HepG2 (cell line): ENCODE results near the gene PPP1R18. TPM values are rescaled to one million over a fixed set of nuclear protein-coding genes. Genes with fewer than 3 reads are reported as not detected.

Source experiments
- AGO2 ChIP-seq: fragments of 200-400 bp; formaldehyde crosslinking; optimal IDR thresholded peaks from 2 replicates; pipeline ENCODE3; 2017; ENCODE audit warnings: mild to moderate bottlenecking, low read depth, low read length, moderate library complexity
- DNMT3B ChIP-seq: conservative IDR thresholded peaks from 2 replicates; pipeline ENCODE4 v1.6.1; 2016; ENCODE audit warnings: missing biosample characterization, control low read depth
- ELF3 ChIP-seq: IDR thresholded peaks from 2 replicates; pipeline ENCODE4 v1.6.1; 2016; ENCODE audit warnings: missing genetic modification reagents, missing compliant biosample characterization
- ETV5 ChIP-seq: IDR thresholded peaks from 2 replicates; pipeline ENCODE4 v1.6.1; 2018; ENCODE audit warnings: missing biosample characterization, missing genetic modification reagents, inconsistent platforms, borderline replicate concordance
- ETV6 ChIP-seq: sonication (generic); formaldehyde crosslinking; conservative IDR thresholded peaks from 2 replicates; pipeline ENCODE4 v1.4.0; 2020; ENCODE audit warnings: missing genetic modification reagents
- GABPA ChIP-seq, 2 experiments: IDR thresholded peaks; 2 replicates each; pipeline ENCODE4 v1.6.1; 2011 to 2016; ENCODE audit warnings: low read depth in 2 of 2, low read length in 1 of 2, missing biosample characterization in 1 of 2, missing genetic modification characterization in 1 of 2
- KDM1A ChIP-seq: IDR thresholded peaks from 2 replicates; pipeline ENCODE4 v1.6.1; 2016; ENCODE audit warnings: missing compliant biosample characterization
- MIER3 ChIP-seq: IDR thresholded peaks from 2 replicates; pipeline ENCODE4 v1.6.1; 2016; ENCODE audit warnings: missing compliant biosample characterization, borderline replicate concordance
- PTBP1 ChIP-seq: fragments of 200-400 bp; formaldehyde crosslinking; IDR thresholded peaks from 2 replicates; pipeline ENCODE4 v1.6.1; 2018; ENCODE audit warnings: low read length, low read depth; ENCODE audit not compliant: poor library complexity, severe bottlenecking
- RFX5 ChIP-seq: IDR thresholded peaks from 2 replicates; pipeline ENCODE4 v1.6.1; 2011; ENCODE audit warnings: low read depth, low read length, improper control_type of control experiment
- SIX1 ChIP-seq: sonication (generic); formaldehyde crosslinking; IDR thresholded peaks from 2 replicates; pipeline ENCODE4 v1.4.0; 2020; ENCODE audit warnings: missing genetic modification reagents, borderline replicate concordance
- TBX2 ChIP-seq: sonication (generic); formaldehyde crosslinking; IDR thresholded peaks from 2 replicates; pipeline ENCODE4 v1.5.0; 2020; ENCODE audit warnings: missing genetic modification reagents, mild to moderate bottlenecking, borderline replicate concordance
- TFDP2 ChIP-seq: sonication (generic); formaldehyde crosslinking; IDR thresholded peaks from 2 replicates; pipeline ENCODE4 v1.4.0; 2020; ENCODE audit warnings: missing genetic modification reagents
- ZBTB4 ChIP-seq: sonication (generic); formaldehyde crosslinking; IDR thresholded peaks from 2 replicates; pipeline ENCODE4 v1.4.0; 2020; ENCODE audit warnings: missing genetic modification reagents, mild to moderate bottlenecking, borderline replicate concordance
- ZBTB42 ChIP-seq: sonication (generic); formaldehyde crosslinking; IDR thresholded peaks from 2 replicates; pipeline ENCODE4 v1.5.0; 2020; ENCODE audit warnings: mild to moderate bottlenecking, missing genetic modification reagents
- ZFP62 ChIP-seq: sonication (generic); formaldehyde crosslinking; IDR thresholded peaks from 2 replicates; pipeline ENCODE4 v1.4.0; 2020; ENCODE audit warnings: missing genetic modification reagents
- ZMAT3 ChIP-seq: sonication (generic); formaldehyde crosslinking; conservative IDR thresholded peaks from 2 replicates; pipeline ENCODE4 v1.7.0; 2021; ENCODE audit warnings: missing genetic modification reagents
- ZNF207 ChIP-seq: fragments of 450-650 bp; IDR thresholded peaks from 2 replicates; pipeline ENCODE4 v1.6.1; 2016; ENCODE audit warnings: antibody characterized with exemption, borderline replicate concordance
- ZNF292 ChIP-seq: sonication (generic); formaldehyde crosslinking; IDR thresholded peaks from 2 replicates; pipeline ENCODE4 v1.8.1; 2022; ENCODE audit warnings: mild to moderate bottlenecking, low read depth, missing genetic modification reagents, borderline replicate concordance
- ZNF30 ChIP-seq: sonication (generic); formaldehyde crosslinking; IDR thresholded peaks from 2 replicates; pipeline ENCODE4 v1.5.0; 2020; ENCODE audit warnings: mild to moderate bottlenecking, missing genetic modification reagents
- ZNF549 ChIP-seq: sonication (generic); formaldehyde crosslinking; IDR thresholded peaks from 2 replicates; pipeline ENCODE4 v1.5.0; 2020; ENCODE audit warnings: missing genetic modification reagents
- ZNF710 ChIP-seq: sonication (generic); formaldehyde crosslinking; IDR thresholded peaks from 2 replicates; pipeline ENCODE4 v1.5.0; 2020; ENCODE audit warnings: mild to moderate bottlenecking, missing genetic modification reagents, borderline replicate concordance
- polyA plus RNA-seq, 8 experiments: library from polyadenylated mRNA; depleted of rRNA in 3 of 8; stranded (reverse) in 7 of 8; unstranded in 1 of 8; fragments of >200 nt; fragmentation: Illumina TruSeq in 4 of 8; extraction: Trizol in 4 of 8; gene quantifications; 2 replicates each; pipeline versions ENCODE4 v1.2.1 to v1.2.3, GENCODE V29; 2011 to 2016; ENCODE audit warnings: low read depth in 4 of 8, missing spikeins in 1 of 8, mixed read lengths in 1 of 8; ENCODE audit not compliant: insufficient read depth in 1 of 8
- total RNA-seq, 5 experiments: library from RNA; depleted of rRNA; stranded (reverse); fragments of >200 nt; fragmentation: Illumina TruSeq; extraction: Trizol; gene quantifications; 2 replicates each; pipeline ENCODE4 v1.2.3, GENCODE V29; 2016; ENCODE audit warnings: low read depth in 1 of 5

The PPP1R18 gene
- total and polyA plus RNA-seq, 2 of the 13 experiments (the other 11 are each of a cell fraction or from before 2014, with no cell fraction given): 4.9 to 9.2 TPM

GRCh38 chr6:30626484-30627366 is 59.7 kb downstream of the PPP1R18 start, which contains the start of gene ATAT1 (continued):
- TF ChIP-seq TFDP2 (CRISPR knock-in tag) (peak; percentile 58; the same call in 1 of the 2 replicates), TBX2 (peak; percentile 92), ZNF292 (CRISPR knock-in tag) (no peak), ETV5 (CRISPR knock-in tag) (peak; percentile 77), ZBTB4 (CRISPR knock-in tag) (peak; percentile 94; the same call in 1 of the 2 replicates), RFX5 (peak; percentile 55; the same call in 1 of the 2 replicates), ZMAT3 (CRISPR knock-in tag) (no peak), KDM1A (CRISPR knock-in tag) (no peak), ZFP62 (CRISPR knock-in tag) (no peak), ZNF207 (no peak), ZNF549 (CRISPR knock-in tag) (no peak), MIER3 (no peak), ELF3 (CRISPR knock-in tag) (peak; percentile 82), GABPA (IDR thresholded peaks at IDR 0.05; ENCODE audit: low read depth, low read length) (peak; percentile 87), GABPA (CRISPR knock-in tag; IDR thresholded peaks at IDR 0.05; ENCODE audit: low read depth) (peak; percentile 96), ETV6 (CRISPR knock-in tag) (no peak), ZNF30 (no peak), DNMT3B (CRISPR knock-in tag) (no peak; the same call in 1 of the 2 replicates), AGO2 (peak; percentile 99), PTBP1 (peak; percentile 34), ZBTB42 (no peak), SIX1 (CRISPR knock-in tag) (no peak; the same call in 1 of the 2 replicates), ZNF710 (CRISPR knock-in tag) (peak; percentile 48; the same call in 1 of the 2 replicates)
